SK-N-SH (cell line): ENCODE data around the gene PBX1. TPM values are rescaled to one million over a fixed set of nuclear protein-coding genes. Genes with fewer than 3 reads are reported as not detected.

ENCODE experiments used
- CTCF ChIA-PET: fragments of 300-600, 350-600 bp; formaldehyde crosslinking; extraction: SDS; loops from one replicate; lab custom pipeline; 2021; lab: Yijun Ruan, JAX
- POLR2A ChIA-PET: fragments of 350-600 bp; sonication (Branson Sonifier 250); formaldehyde crosslinking; extraction: SDS; loops from one replicate; lab custom pipeline; 2020; ENCODE audit warnings: antibody characterized with exemption, inconsistent platforms; lab: Yijun Ruan, JAX
- DNase-seq: peaks from one replicate; pipeline ENCODE4 v3.0.0; 2012
- H2AFZ ChIP-seq: fragments of 200-600 bp; sonication (generic); 2 replicates; pipeline ENCODE4 v1.8.1; 2016; ENCODE audit warnings: antibody characterized with exemption, mild to moderate bottlenecking, low read depth
- H3F3A ChIP-seq: fragments of 200-600 bp; sonication (generic); replicated peaks from 2 replicates; pipeline ENCODE3; 2016; ENCODE audit warnings: antibody characterized with exemption, mild to moderate bottlenecking; ENCODE audit not compliant: insufficient read depth
- H3K27ac ChIP-seq, 2 experiments: fragments of 200-500 bp in 1 of 2; fragments of 200-600 bp in 1 of 2; sonication (Bioruptor generic) in 1 of 2; sonication (generic), shearing (Covaris generic) in 1 of 2; 2 replicates each; pipeline versions ENCODE4 v1.5.1 to v1.6.1; 2014 to 2016; ENCODE audit warnings: low read depth in 2 of 2, inconsistent platforms in 1 of 2, low read length in 1 of 2, mild to moderate bottlenecking in 1 of 2, mixed read lengths in 1 of 2
- H3K27me3 ChIP-seq: fragments of 200-600 bp; sonication (generic), shearing (Covaris generic); 2 replicates; pipeline ENCODE4 v1.6.1; 2016; ENCODE audit warnings: mixed run types; ENCODE audit not compliant: insufficient read depth
- H3K36me3 ChIP-seq, 2 experiments: fragments of 200-500 bp in 1 of 2; fragments of 200-600 bp in 1 of 2; sonication (Bioruptor generic) in 1 of 2; sonication (generic) in 1 of 2; replicated peaks in 1 of 2; 2 replicates each; pipeline versions ENCODE3 to v1.5.1; 2014 to 2016; ENCODE audit warnings: low read length in 1 of 2, mild to moderate bottlenecking in 1 of 2; ENCODE audit not compliant: insufficient read depth in 2 of 2, control insufficient read depth in 1 of 2
- H3K4me1 ChIP-seq, 2 experiments: fragments of 200-500 bp in 1 of 2; fragments of 200-600 bp in 1 of 2; sonication (Bioruptor generic) in 1 of 2; sonication (generic), shearing (Covaris generic) in 1 of 2; 2 replicates each; pipeline versions ENCODE4 v1.5.1 to v1.6.1; 2014 to 2016; ENCODE audit warnings: low read depth in 1 of 2, low read length in 1 of 2, mixed run types in 1 of 2; ENCODE audit not compliant: insufficient read depth in 2 of 2, control insufficient read depth in 1 of 2
- H3K4me2 ChIP-seq: fragments of 200-600 bp; sonication (generic), shearing (Covaris generic); 2 replicates; pipeline ENCODE4 v1.6.1; 2017; ENCODE audit warnings: mixed run types
- H3K4me3 ChIP-seq, 2 experiments: fragments of 200-500 bp in 1 of 2; fragments of 200-600 bp in 1 of 2; sonication (Bioruptor generic) in 1 of 2; sonication (generic), shearing (Covaris generic) in 1 of 2; 2 replicates each; pipeline versions ENCODE4 v1.5.1 to v1.8.1; 2014 to 2016; ENCODE audit warnings: low read depth in 2 of 2, inconsistent platforms in 1 of 2, low read length in 1 of 2, mild to moderate bottlenecking in 1 of 2, mixed read lengths in 1 of 2, moderate library complexity in 1 of 2
- H3K79me2 ChIP-seq: fragments of 200-600 bp; sonication (generic); 2 replicates; pipeline ENCODE4 v1.8.1; 2017; ENCODE audit warnings: mild to moderate bottlenecking; ENCODE audit not compliant: insufficient read depth
- H3K9ac ChIP-seq: fragments of 200-600 bp; sonication (generic); 2 replicates; pipeline ENCODE4 v1.6.1; 2017; ENCODE audit warnings: mixed run types
- H3K9me2 ChIP-seq: fragments of 200-600 bp; sonication (generic); 2 replicates; pipeline ENCODE4 v1.6.1; 2017; ENCODE audit warnings: mixed run types
- H3K9me3 ChIP-seq: fragments of 200-600 bp; sonication (generic); 2 replicates; pipeline ENCODE4 v1.6.1; 2017; ENCODE audit warnings: mixed run types, mild to moderate bottlenecking, moderate library complexity
- H4K20me1 ChIP-seq: fragments of 200-600 bp; sonication (generic); 2 replicates; pipeline ENCODE4 v1.6.1; 2017; ENCODE audit warnings: mild to moderate bottlenecking, mixed run types; ENCODE audit not compliant: insufficient read depth
- CHD2 ChIP-seq: fragments of 150-350 bp; IDR thresholded peaks from 2 replicates; pipeline ENCODE4 v1.6.1; 2018; ENCODE audit warnings: low read length; ENCODE audit not compliant: partially characterized antibody
- CTCF ChIP-seq: fragments of 200-600 bp; sonication (generic); IDR thresholded peaks from 2 replicates; pipeline ENCODE4 v1.6.1; 2017; ENCODE audit warnings: antibody characterized with exemption, mild to moderate bottlenecking, moderate library complexity
- ELF1 ChIP-seq: IDR thresholded peaks from 2 replicates; pipeline ENCODE4 v1.4.0; 2012
- FOSL2 ChIP-seq: IDR thresholded peaks from 2 replicates; pipeline ENCODE4 v1.4.0; 2012; ENCODE audit warnings: low read depth, mild to moderate bottlenecking, moderate library complexity, borderline replicate concordance
- FOXJ3 ChIP-seq: sonication (generic); formaldehyde crosslinking; IDR thresholded peaks from 2 replicates; pipeline ENCODE4 v1.5.1; 2020; ENCODE audit warnings: mild to moderate bottlenecking, missing genetic modification reagents
- FOXM1 ChIP-seq: IDR thresholded peaks from 2 replicates; pipeline ENCODE4 v1.4.0; 2012; ENCODE audit warnings: low read depth, mild to moderate bottlenecking
- GATA2 ChIP-seq: sonication (generic); formaldehyde crosslinking; IDR thresholded peaks from 2 replicates; pipeline ENCODE4 v1.5.0; 2020; ENCODE audit warnings: mild to moderate bottlenecking, missing genetic modification reagents
- JUND ChIP-seq: IDR thresholded peaks from 2 replicates; pipeline ENCODE4 v1.4.0; 2012
- MAX ChIP-seq: IDR thresholded peaks from 2 replicates; pipeline ENCODE4 v1.4.0; 2012; ENCODE audit warnings: low read depth
- MXI1 ChIP-seq: IDR thresholded peaks from 2 replicates; pipeline ENCODE4 v1.6.1; 2012; ENCODE audit warnings: mild to moderate bottlenecking, low read depth, low read length, improper control_type of control experiment
- NRF1 ChIP-seq: IDR thresholded peaks from 2 replicates; pipeline ENCODE4 v1.6.1; 2012; ENCODE audit warnings: low read depth, mild to moderate bottlenecking, low read length
- POLR2AphosphoS5 ChIP-seq: IDR thresholded peaks from 2 replicates; pipeline ENCODE4 v1.6.1; 2012; ENCODE audit warnings: low read depth, low read length
- SIN3A ChIP-seq: IDR thresholded peaks from 2 replicates; pipeline ENCODE4 v1.6.1; 2012; ENCODE audit warnings: low read depth, mild to moderate bottlenecking, low read length, moderate library complexity, borderline replicate concordance
- SMC3 ChIP-seq: IDR thresholded peaks from 2 replicates; pipeline ENCODE4 v1.6.1; 2012; ENCODE audit warnings: low read depth, low read length, improper control_type of control experiment
- TCF12 ChIP-seq: IDR thresholded peaks from 2 replicates; pipeline ENCODE4 v1.4.0; 2012
- USF2 ChIP-seq: fragments of 150-350 bp; IDR thresholded peaks from 2 replicates; pipeline ENCODE4 v1.6.1; 2017; ENCODE audit warnings: antibody characterized with exemption, low read length, low read depth, borderline replicate concordance
- WGBS: methylation state at CpG from one replicate; pipeline ENCODE4 v1.1.6; 2017; ENCODE audit warnings: low lambda C conversion rate; 5-methylcytosine and 5-hydroxymethylcytosine counted together
- polyA plus RNA-seq, 3 experiments: library from polyadenylated mRNA; depleted of rRNA; stranded (reverse); fragments of >200 nt; gene quantifications; 2 replicates each; pipeline ENCODE4 v1.2.3, GENCODE V29; 2012

The PBX1 gene
- polyA plus RNA-seq, 1 of the 3 experiments (the other 2 are of a cell fraction): 27.0 TPM

GRCh38 chr1:164662955-164663354 lies 104.0 kb downstream of the PBX1 start:
- Histone ChIP-seq H3K9me2 (no peaks in the 10 kb centered on the region), H3K4me1 (no peaks in the 10 kb centered on the region), H3K9ac (no peak overlapping the region), H3K27me3 (no peaks in the 10 kb centered on the region), H3K4me3 (no peak overlapping the region), H2AFZ (no peak overlapping the region), H3K79me2 (no peaks in the 10 kb centered on the region), H3K4me2 (no peak overlapping the region), H3K36me3 (no peaks in the 10 kb centered on the region), H3F3A (no peaks in the 10 kb centered on the region), H3K27ac (no peak overlapping the region), H3K9me3 (no peaks in the 10 kb centered on the region), H4K20me1 (no peaks in the 10 kb centered on the region)
- POLR2A ChIA-PET: no interaction called here
- CTCF ChIA-PET: interaction anchor here (1.1 to 1.3 kb wide), 2 partner anchors 9 to 11 kb away, joined by 3 to 7 read pairs; no protein-coding TSS in a partner anchor
- no peak for TF ChIP-seq ELF1
- no peak for TF ChIP-seq SMC3
- no peak for TF ChIP-seq FOXM1
- TF ChIP-seq TCF12: no peak
- 100% methylated on average over 1 of the region's 1 CpG for WGBS
- no peak for DNase-seq

- Histone ChIP-seq H3K9ac (no peak overlapping the region), H3K4me1 (no peaks in the 10 kb centered on the region), H3K9me3 (no peaks in the 10 kb centered on the region), H3F3A (no peaks in the 10 kb centered on the region), H3K27ac (no peak overlapping the region), H3K36me3 (no peaks in the 10 kb centered on the region), H3K4me2 (no peak overlapping the region), H4K20me1 (no peaks in the 10 kb centered on the region), H3K27me3 (no peaks in the 10 kb centered on the region), H3K79me2 (no peaks in the 10 kb centered on the region), H3K9me2 (no peaks in the 10 kb centered on the region), H2AFZ (no peak overlapping the region), H3K4me3 (no peak overlapping the region)
- ChIA-PET CTCF (interaction anchor here (1.2 to 1.3 kb wide), 2 partner anchors 10 kb away, joined by 3 to 7 read pairs; no protein-coding TSS in a partner anchor), POLR2A (no interaction called here)
- WGBS: 95% methylated on average over 4 of the region's 4 CpGs
- DNase-seq: no peak
- TF ChIP-seq MXI1 (no peak), NRF1 (no peak), FOXJ3 (no peak), JUND (no peak), CHD2 (no peak), USF2 (no peak), FOSL2 (no peak), CTCF (no peak), MAX (no peak), GATA2 (no peak), SIN3A (no peak), POLR2AphosphoS5 (no peak)
These were observed 105.1 kb downstream of the PBX1 start for GRCh38 chr1:164664127-164664526.
